GM23338 (cell line): ENCODE measurements around the gene KLK12. TPM values are rescaled to one million over a fixed set of nuclear protein-coding genes. Genes with fewer than 3 reads are reported as not detected.

ENCODE experiments used
- ATAC-seq: fragments of 200-7000 bp; cut with Tn5 transposase; 3 replicates; pipeline ENCODE4 v1.9.1; 2020
- DNase-seq: peaks from one replicate; pipeline ENCODE4 v3.0.0-alpha.2; 2015; ENCODE audit warnings: low spot score
- H2AFZ ChIP-seq: fragments of 200-600 bp; sonication (generic); 2 replicates; pipeline ENCODE4 v1.8.0; 2016; ENCODE audit warnings: antibody characterized with exemption, mild to moderate bottlenecking, moderate library complexity
- H3F3A ChIP-seq: fragments of 200-600 bp; sonication (generic); replicated peaks from 2 replicates; pipeline ENCODE4 v1.8.0; 2017; ENCODE audit warnings: antibody characterized with exemption, mixed run types, low read depth
- H3K27ac ChIP-seq: fragments of 200-600 bp; sonication (generic); 2 replicates; pipeline ENCODE4 v1.6.1; 2016; ENCODE audit warnings: low read depth
- H3K27me3 ChIP-seq: fragments of 200-600 bp; sonication (generic); 2 replicates; pipeline ENCODE4 v1.8.0; 2016; ENCODE audit warnings: mild to moderate bottlenecking, mixed run types, moderate library complexity; ENCODE audit not compliant: insufficient read depth
- H3K36me3 ChIP-seq: fragments of 200-600 bp; sonication (generic); 2 replicates; pipeline ENCODE4 v1.8.0; 2016; ENCODE audit warnings: mild to moderate bottlenecking; ENCODE audit not compliant: insufficient read depth
- H3K4me1 ChIP-seq: fragments of 200-600 bp; sonication (generic); 2 replicates; pipeline ENCODE4 v1.8.0; 2016; ENCODE audit warnings: mild to moderate bottlenecking, moderate library complexity; ENCODE audit not compliant: insufficient read depth
- H3K4me2 ChIP-seq: fragments of 200-600 bp; sonication (generic); 2 replicates; pipeline ENCODE4 v1.7.1; 2017; ENCODE audit warnings: mixed run types
- H3K4me3 ChIP-seq: fragments of 200-600 bp; sonication (generic); 2 replicates; pipeline ENCODE4 v1.6.1; 2016; ENCODE audit warnings: mixed run types
- H3K79me2 ChIP-seq: fragments of 200-600 bp; sonication (generic); replicated peaks from 2 replicates; pipeline ENCODE4 v1.8.0; 2017; ENCODE audit warnings: mild to moderate bottlenecking; ENCODE audit not compliant: insufficient read depth
- H3K9me2 ChIP-seq: fragments of 200-600 bp; sonication (generic); 2 replicates; pipeline ENCODE4 v1.8.0; 2017; ENCODE audit not compliant: insufficient read depth
- H4K20me1 ChIP-seq: fragments of 200-600 bp; sonication (generic); replicated peaks from 2 replicates; pipeline ENCODE4 v1.8.0; 2017; ENCODE audit warnings: mild to moderate bottlenecking; ENCODE audit not compliant: insufficient read depth
- H3K27ac Mint-ChIP-seq: 2 replicates; pipeline ENCODE4 v1.8.0; 2020; ENCODE audit warnings: inconsistent platforms, mild to moderate bottlenecking, moderate library complexity, mixed read lengths
- H3K27me3 Mint-ChIP-seq: 3 replicates; pipeline ENCODE4 v1.8.0; 2022; ENCODE audit warnings: low read depth, mild to moderate bottlenecking, moderate library complexity, mixed read lengths, inconsistent platforms; ENCODE audit not compliant: insufficient read depth, poor library complexity
- H3K36me3 Mint-ChIP-seq: 3 replicates; pipeline ENCODE4 v1.8.0; 2021; ENCODE audit warnings: low read depth, mild to moderate bottlenecking, inconsistent platforms, moderate library complexity, mixed read lengths
- H3K4me1 Mint-ChIP-seq: 3 replicates; pipeline ENCODE4 v1.8.0; 2020; ENCODE audit warnings: mild to moderate bottlenecking, inconsistent platforms, mixed read lengths
- H3K4me3 Mint-ChIP-seq: 3 replicates; pipeline ENCODE4 v1.8.0; 2021; ENCODE audit warnings: moderate library complexity, mild to moderate bottlenecking, inconsistent platforms, mixed read lengths
- H3K9me3 Mint-ChIP-seq: 3 replicates; pipeline ENCODE4 v1.8.0; 2020; ENCODE audit warnings: moderate library complexity, mild to moderate bottlenecking, inconsistent platforms, mixed read lengths
- CREB1 ChIP-seq: fragments of 250-450 bp; sonication (Bioruptor Pico); IDR thresholded peaks from 2 replicates; pipeline ENCODE4 v1.5.0; 2020; ENCODE audit warnings: low read depth, mild to moderate bottlenecking, moderate library complexity
- CTCF ChIP-seq, 2 experiments: fragments of 200-600 bp in 1 of 2; sonication (generic) in 1 of 2; conservative IDR thresholded peaks; 2 replicates each; pipeline versions ENCODE4 v1.5.1 to v1.6.1; 2016 to 2017; ENCODE audit warnings: antibody characterized with exemption in 2 of 2, low read depth in 2 of 2, mild to moderate bottlenecking in 2 of 2, moderate library complexity in 1 of 2
- EZH2phosphoT487 ChIP-seq: fragments of 200-600 bp; sonication (generic); IDR thresholded peaks from one replicate; pipeline ENCODE4 v1.8.1; 2018; ENCODE audit warnings: antibody characterized with exemption; ENCODE audit not compliant: unreplicated experiment
- JUNB ChIP-seq: IDR thresholded peaks from one replicate; pipeline ENCODE4 v1.6.1; 2016; ENCODE audit warnings: antibody characterized with exemption; ENCODE audit not compliant: unreplicated experiment
- REST ChIP-seq: IDR thresholded peaks from one replicate; pipeline ENCODE4 v1.6.1; 2018; ENCODE audit warnings: antibody characterized with exemption; ENCODE audit not compliant: unreplicated experiment
- STAT1 ChIP-seq: IDR thresholded peaks from one replicate; pipeline ENCODE4 v1.6.1; 2016; ENCODE audit warnings: antibody characterized with exemption; ENCODE audit not compliant: unreplicated experiment
- ZNF114 ChIP-seq: fragments of 250-450 bp; sonication (Bioruptor Pico); IDR thresholded peaks from 2 replicates; pipeline ENCODE4 v1.5.0; 2020; ENCODE audit warnings: mild to moderate bottlenecking, moderate library complexity
- ZNF331 ChIP-seq: fragments of 250-450 bp; sonication (Bioruptor Pico); IDR thresholded peaks from 2 replicates; pipeline ENCODE4 v1.5.0; 2020; ENCODE audit warnings: low read depth, mild to moderate bottlenecking, moderate library complexity
- polyA plus RNA-seq: library from polyadenylated mRNA; unstranded; fragments of >200 nt; fragmentation: Nextera tagmentation; extraction: Ambion mirVana; gene quantifications from 2 replicates; pipeline ENCODE4 v1.2.1, GENCODE V29; 2016
- total RNA-seq: library from RNA; depleted of rRNA; stranded (reverse); fragments of >200 nt; shearing (Covaris generic); gene quantifications from 2 replicates; pipeline ENCODE4 v1.2.3, GENCODE V29; 2014
- TF ChIP-seq, protein P1 (sequence below): IDR thresholded peaks from 2 replicates; pipeline ENCODE4 v1.6.1; 2016; ENCODE audit warnings: antibody characterized with exemption

Gene KLK12
- total and polyA plus RNA-seq, 2 experiments from 2014 or later: not detected

DNA sequence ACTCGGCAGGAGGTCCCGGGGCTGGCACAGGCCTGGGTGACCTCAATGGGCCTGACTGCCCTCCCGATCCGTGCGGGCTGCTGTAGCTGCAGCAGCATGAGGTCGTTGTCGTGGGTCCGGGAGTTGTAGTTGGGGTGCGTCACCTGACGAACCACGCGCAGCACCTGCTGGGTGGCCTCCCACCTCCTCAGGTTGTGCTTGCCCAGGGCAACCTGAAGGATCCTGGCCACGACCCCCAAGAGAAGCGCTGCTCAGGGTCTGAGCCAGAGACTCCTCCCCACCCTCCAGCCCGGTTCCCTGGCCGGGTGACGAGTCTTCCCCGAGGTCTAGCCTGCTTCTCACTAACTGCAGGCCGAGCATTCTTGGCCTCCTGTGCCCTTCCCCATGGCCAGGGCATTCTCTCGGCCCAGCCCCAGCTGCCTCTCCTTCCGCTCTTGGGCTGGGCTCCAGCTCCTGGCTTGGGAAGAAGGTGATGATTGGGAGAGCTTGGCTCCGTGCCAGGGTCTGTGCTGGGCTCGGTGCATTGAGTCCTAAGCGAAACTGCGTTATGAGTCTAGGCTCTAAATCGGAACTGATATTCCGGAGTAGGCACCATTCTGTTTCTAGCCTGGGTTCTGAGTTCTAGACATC, 44.8 kb upstream of the KLK12 start (continued):
- TF ChIP-seq, protein P1, sequence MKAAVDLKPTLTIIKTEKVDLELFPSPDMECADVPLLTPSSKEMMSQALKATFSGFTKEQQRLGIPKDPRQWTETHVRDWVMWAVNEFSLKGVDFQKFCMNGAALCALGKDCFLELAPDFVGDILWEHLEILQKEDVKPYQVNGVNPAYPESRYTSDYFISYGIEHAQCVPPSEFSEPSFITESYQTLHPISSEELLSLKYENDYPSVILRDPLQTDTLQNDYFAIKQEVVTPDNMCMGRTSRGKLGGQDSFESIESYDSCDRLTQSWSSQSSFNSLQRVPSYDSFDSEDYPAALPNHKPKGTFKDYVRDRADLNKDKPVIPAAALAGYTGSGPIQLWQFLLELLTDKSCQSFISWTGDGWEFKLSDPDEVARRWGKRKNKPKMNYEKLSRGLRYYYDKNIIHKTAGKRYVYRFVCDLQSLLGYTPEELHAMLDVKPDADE: no peak
- TF ChIP-seq ZNF114 (CRISPR knock-in tag) (no peak), CTCF (conservative IDR thresholded peaks at IDR 0.05; ENCODE audit: low read depth in 2 of 2) (no peak), CREB1 (CRISPR knock-in tag) (no peak), JUNB (no peak), EZH2phosphoT487 (no peak), STAT1 (no peak), REST (no peak), ZNF331 (CRISPR knock-in tag) (no peak)

GRCh38 chr19:51078731-51079130, 43.9 kb upstream of the KLK12 start:
- no peak overlapping the region for H3K4me3 ChIP-seq
- no peak for DNase-seq
- no peaks in the 10 kb centered on the region for H4K20me1 ChIP-seq
- no peaks in the 10 kb centered on the region for H3K27me3 ChIP-seq
- no peaks in the 10 kb centered on the region for H3K9me2 ChIP-seq
- no peaks in the 10 kb centered on the region for H3F3A ChIP-seq
- no peaks in the 10 kb centered on the region for H3K79me2 ChIP-seq
- H2AFZ ChIP-seq: no peak overlapping the region
- H3K4me1 ChIP-seq: peaks cover 6% of the 10 kb centered on the region; the same call in 1 of the 2 replicates
- Mint-ChIP-seq H3K4me1 (peaks cover 21% of the 10 kb centered on the region), H3K27me3 (peaks cover 19% of the 10 kb centered on the region), H3K36me3 (no peaks in the 10 kb centered on the region; the same call in 2 of the 3 replicates), H3K27ac (no peak overlapping the region), H3K9me3 (peaks cover 8% of the 10 kb centered on the region; the same call in 2 of the 3 replicates), H3K4me3 (no peak overlapping the region)
- no peaks in the 10 kb centered on the region for H3K36me3 ChIP-seq
- no peak overlapping the region for H3K27ac ChIP-seq
- H3K4me2 ChIP-seq: no peak overlapping the region
- no peak for ATAC-seq
- TF ChIP-seq CTCF (conservative IDR thresholded peaks at IDR 0.05; ENCODE audit: low read depth in 2 of 2) (no peak), ZNF114 (CRISPR knock-in tag) (no peak)
